Measurements from ENCODE around the gene BAHCC1.

The BAHCC1 gene

DNA sequence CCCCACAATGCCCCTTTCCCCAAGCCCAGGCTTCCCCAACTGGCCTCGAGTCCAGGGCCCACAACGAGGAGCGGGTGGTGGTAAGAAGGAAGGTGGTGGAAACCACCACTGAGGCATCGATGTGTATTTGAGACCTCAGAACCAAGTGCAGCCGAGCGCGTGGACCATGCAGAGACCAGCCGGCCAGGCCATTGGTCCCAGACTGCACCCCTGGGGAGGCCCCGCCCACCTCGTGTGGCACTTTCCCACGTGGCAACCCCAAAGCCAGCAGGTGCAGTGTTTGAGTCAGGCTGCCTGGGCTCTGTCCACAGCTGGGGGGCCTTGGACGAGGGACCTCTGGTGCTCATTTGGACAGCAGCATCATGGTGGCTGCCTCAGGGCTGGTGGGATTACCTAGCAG lies 28.1 kb upstream of the BAHCC1 start:
- no peak for DNase-seq

DNA sequence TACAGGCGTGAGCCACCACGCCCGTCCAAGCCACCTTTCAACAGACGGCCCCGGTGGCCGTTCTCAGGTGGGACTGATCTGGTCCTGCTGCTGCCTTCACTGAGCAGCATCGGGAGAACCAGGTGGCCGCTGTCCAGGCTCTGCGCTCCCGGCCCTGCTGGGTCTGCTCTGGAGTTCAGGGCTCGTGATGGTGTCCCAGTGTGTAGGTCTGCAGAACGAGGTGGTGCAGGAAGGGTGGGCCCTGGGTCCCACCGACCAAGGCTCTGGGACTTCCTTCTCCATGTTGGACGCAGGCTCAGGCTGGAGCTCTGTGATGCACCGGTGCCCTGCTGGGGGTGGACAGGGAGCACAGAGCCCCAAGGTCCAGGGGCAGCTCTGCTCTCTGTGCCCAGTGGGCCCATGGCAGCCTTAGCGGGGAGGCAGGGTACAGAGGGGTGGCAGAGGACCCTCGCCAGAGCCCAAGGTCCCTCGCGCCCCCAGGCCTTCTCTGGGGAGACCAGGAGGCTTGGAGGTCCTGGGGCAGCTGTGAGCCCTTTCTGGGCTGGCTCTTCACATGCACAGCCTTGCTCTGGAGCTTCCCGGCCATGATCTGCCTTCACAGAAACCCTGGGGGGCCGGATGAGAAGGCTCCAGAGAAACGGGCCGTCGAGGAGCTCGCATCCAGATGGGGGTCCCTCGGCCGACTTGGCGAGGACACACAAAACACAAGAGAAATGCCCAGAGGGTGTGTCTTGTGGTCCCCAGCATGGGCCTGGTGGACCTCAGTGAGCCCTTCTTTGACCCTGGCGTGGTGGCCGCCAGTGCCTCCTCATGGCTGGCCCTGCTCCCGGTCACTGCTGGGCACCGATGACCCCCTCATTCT lies 26.9 kb upstream of the BAHCC1 start:
- no peak for DNase-seq

DNA sequence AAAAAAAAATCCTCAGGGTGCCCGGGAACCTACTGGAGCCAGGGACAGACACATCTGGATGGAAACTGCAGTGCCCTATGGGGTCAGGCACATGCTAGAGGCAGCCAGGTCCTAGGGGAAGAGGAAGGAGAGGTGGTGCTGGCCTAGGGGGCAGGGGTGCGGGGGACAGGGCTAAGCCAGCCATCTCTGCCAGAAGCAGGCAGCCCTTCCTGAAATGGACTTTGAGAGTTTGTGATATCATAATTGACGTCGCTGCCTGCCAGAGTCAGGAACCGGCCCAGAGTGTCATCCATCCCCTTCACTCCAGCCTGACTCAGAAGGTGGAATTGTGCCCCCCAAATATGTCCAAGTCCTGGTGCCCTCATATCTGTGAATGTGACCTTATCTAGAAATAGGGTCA lies 25.0 kb upstream of the BAHCC1 start:
- DNase-seq: no peak

DNA sequence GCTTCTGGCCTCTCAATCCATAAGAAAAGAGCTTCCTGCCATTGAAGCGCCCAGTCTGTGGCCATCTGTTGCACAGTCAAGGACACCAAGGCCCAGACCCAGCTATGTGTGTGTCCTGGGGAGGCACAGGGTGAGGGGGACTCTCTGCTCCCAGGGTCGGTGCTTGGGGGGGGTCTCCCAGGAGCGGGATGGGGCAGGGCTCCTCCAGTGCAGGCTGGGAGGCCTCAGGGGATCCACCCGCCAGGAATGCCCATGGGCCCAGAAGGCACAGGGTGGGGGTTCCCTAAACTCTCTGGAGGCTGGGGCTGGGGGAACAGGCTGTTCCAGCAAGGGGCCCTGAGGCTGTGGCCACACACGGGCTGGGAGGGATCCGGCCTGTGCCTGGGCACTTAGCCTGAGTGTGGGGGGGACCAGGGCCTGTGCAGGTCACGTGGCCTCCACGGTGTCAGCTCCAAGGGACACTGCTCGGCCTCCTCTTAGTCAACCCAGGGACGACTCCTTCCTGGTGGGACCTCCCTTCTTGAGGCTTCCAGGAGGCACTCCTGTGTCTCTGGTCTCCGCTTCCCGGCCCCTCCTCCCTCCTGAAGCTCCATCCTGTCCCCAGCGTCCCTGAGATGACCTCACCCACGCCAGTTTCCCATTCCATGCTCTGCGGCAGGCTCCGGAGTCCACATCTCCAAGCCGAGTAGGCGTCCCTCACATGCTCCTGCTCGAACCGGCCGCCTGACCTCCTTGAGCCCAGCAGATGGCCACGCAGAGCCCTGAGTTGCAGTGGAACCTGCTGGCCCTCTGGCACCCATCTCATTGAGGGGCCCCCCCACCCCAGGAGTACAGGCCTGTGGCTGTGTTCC lies 23.1 kb upstream of the BAHCC1 start:
- DNase-seq: no peak

DNA sequence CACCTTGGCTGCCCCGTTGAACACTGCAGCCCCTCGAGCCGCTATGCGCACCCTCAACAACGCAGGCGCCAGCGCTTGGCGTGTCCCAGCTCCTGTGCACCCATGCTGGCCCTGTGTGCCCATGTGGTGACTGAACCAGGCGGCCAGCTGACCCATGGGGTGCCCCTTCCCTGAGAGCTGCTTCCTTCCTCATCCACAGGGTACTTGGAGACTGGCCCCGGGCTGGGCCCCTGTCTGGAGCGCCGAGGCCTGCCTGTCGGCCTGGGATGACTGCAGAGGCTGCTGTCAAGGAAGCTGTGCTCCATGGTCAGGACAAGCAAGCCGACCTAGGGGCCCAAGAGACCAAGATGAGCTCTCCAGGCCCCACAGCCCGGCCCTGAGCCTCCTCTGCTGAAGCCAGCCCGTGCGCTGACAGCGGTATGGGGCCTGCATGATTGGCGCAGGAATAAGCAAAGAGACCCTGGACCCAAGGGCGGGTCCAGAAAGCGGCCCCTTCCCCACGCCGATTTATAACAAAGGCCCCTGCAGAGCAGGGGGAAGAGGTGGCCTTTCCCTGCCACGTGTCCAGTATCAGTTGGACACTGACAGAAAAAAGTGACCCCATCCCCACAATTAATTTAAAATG lies 21.6 kb upstream of the BAHCC1 start:
- DNase-seq: no peak

DNA sequence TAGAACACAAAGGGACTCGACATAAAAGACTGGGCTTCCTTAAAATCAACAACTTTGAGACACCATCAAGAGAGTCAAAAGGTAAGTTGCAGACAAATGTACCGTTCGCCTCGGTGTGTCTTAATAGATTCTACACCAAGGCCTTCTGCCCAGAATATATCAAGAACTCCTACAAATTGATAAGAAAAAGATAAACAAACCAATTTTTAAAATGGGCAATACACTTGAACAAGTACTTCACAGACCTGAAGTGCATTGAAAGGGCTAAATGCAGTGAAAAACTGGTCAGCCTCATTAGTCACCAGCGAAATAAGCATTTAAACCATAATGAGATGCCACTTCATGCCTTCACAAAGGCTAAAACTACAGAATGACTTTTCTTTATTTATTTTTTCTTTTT lies 20.4 kb upstream of the BAHCC1 start:
- DNase-seq: no peak

DNA sequence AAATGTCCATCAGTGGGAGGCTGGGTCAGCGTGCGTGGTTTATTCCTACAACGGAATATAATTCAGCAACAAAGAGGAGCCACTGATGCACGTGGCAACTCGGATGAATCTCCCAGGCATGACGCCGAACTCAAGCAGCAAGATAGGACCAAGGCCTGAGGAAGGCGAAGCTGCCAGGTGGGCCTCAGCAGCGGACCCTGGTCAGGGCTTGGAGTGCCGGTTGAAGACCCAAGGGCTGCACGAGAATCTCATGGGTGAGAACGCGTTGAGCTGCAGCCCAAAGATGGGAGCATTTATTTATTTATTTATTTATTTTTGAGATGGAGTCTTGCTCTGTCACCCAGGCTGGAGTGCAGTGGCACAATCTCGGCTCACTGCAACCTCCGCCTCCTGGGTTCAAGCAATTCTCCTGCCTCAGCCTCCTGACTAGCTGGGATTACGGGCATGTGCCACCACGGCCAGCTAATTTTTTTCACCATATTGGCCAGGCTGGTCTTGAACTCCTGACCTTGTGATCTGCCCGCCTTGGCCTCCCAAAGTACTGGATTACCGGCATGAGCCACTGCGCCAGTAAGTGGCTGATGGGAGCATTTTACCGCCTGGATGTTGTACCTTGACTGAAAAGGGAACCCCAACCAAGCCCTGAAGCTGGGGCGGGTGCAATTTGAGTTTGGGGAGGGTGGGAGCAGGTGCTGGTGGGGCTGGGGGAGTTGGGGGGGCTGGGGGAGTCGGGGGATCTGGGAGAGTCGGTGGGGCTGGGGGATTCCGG lies 18.1 kb upstream of the BAHCC1 start:
- no peak for DNase-seq

DNA sequence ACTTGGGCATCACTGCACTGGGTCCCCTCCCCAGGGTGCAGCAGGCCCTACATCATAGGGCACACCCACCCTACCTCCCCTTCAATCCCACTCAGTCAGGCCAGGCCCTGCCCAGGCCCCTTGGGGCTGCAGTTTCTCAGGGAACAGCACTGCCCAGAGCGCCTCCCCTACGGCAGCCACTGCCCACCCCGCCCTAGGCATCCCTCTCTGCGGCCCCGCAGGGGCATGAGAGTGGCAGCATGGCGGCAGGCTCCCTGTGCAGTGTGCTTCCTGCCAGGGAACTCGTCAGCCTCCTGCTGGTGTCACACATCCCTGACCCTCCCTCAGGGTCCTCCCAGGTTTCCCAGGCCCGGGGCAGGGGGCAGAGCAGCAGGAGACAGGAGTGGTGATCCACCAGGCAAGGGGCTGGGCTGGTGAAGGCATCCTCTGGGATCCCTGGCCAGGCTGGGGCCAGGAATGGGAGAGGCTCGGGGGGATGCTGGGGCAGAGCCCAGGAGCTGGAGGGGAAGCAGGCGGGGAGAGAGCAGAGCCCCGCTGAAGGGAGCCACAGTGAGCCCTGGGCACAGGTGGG lies 16.2 kb upstream of the BAHCC1 start:
- no peak for DNase-seq

DNA sequence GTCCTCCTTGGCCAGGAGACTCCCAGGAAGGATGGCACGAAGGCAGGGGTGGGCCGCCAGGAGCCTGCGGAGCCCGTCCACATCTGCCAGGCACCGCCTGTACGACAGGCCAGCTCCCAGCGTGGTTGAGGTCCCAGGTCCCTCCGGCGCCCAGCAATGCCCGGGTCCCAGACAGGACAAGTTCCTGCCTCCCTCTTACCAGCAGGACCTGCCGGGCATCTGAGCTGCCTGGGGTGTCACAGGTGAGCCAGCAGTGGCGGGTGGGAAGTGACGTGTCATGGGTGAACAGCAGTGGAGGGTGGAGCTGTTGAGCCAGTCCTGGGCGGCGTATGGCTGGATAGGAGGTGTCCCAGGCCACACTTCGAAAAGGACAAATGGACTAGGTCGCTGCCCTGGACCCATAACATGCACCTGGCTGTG lies 15.7 kb upstream of the BAHCC1 start:
- no peak for DNase-seq

DNA sequence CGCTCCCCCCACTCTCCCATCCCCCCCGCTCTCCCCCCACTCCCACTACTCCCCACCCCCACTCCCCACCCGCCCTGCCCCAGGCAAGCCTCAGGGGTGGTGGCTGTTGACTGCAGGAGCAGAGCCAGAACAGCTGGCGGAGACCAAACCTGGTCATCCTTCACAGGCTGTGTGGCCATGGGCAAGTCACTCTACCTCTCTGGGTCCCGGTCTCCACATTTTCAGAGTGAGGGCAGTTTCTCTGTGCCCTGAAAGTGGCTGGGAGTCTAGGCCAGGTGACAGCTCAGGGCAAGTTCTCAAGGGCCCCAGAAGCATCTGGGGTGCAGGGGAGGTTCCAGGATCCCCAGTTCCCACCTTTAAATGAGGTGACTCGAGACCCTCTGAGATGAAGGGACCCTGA lies 15.1 kb upstream of the BAHCC1 start:
- DNase-seq: no peak

DNA sequence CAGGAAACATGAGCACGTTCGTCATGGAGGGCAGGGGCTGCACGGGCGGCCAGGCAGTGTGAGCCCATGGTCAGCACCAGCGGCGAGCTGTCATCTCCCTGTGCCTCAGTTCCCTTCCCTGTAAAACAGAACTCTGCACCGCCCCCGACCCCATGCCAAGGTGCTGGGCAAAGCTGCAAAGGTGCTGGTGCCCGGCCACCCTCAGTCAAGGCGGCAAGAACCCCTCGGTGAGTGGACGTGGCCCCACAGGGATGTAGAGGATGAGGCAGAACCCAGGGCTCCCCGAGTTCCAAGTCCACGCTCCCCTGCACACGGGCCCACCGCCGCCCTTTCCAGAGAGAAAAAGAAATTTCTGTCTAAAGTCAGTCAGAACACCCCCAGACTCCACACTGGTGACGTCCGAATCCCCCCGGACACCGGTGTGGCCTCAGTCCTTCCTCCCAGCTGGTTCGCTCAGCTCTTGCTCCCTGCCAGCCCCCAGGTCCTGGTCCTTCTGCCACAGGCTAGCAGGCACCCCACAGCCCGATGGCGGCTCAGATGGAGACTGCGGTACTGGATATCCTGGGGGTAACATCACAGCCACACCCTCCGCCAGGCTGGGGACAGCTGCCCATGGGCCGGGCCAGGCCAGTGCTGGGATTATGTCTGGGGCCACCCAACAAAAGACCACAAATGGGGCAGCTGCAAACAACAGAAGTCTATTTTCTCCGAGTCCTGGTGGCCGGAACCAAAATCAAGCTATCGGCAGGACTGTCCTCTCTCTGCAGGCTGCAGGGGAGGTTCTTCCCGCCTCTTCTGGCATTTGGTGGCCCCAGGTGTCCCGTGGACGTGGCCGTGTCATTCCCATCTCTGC lies 14.4 kb upstream of the BAHCC1 start:
- no peak for DNase-seq

DNA sequence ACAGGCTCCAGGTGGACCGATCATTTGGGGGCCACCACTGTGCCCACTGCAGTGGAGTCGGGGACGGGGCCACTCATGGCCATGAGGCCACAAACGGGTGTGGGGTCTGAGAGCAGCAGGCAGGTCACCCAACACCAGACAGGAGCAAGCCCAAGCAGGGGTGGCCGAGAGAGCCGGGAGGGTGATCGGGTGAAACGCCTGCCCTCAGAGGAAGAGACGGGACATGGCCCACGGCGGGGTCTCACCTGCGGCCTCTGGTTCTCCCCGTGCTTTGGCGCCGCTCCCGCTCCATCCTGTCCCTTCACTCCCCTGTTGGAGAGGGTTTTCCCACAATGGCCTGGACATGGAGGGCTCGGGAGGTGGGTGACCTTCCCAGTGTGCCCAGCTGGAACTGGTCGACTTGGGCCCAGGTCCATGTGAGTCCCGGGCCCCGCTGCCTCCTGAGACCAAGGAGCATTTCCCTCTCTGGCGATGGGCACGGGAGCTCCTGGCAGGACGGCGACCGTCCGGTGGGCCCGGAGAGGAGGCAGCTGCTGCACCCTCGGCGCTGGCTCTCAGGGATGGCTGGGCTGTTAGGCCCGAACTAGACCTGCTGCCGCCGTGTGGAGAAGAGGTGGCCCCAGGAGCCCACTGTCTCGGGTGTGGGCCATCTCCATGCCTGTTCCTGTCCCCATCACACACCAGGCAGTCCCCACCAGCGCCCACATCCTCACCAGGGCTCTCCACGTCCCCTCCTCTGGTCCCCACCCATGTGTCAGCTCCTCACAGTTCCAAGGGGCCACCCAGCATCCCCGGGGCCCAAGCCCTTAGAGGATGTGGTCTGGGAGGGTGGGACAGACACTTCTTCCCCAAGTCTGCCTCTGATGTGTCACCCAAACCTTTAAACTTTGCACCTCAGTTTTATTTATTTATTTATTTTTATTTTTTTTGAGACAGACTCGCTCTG lies 13.4 kb upstream of the BAHCC1 start:
- no peak for DNase-seq

DNA sequence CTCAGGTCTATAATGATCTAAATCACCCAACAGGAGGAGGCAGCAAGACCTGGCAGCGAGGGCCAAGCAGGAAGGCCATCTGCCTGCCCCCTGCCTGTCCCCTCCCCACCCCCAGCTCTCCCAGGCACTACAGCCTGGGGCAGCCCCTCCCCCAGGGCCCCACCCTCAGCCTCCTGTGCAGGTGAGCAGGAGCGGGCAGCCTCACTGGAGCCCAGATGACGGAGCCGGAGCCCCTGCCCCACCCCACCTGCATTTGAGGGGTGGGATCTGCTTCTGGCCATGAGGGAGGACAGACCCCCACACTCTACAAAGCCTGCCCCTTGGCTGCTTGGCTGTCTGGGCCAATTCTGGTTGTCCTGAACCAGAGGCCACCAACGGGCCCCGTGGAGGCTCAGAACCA lies 12.4 kb upstream of the BAHCC1 start:
- DNase-seq: no peak

DNA sequence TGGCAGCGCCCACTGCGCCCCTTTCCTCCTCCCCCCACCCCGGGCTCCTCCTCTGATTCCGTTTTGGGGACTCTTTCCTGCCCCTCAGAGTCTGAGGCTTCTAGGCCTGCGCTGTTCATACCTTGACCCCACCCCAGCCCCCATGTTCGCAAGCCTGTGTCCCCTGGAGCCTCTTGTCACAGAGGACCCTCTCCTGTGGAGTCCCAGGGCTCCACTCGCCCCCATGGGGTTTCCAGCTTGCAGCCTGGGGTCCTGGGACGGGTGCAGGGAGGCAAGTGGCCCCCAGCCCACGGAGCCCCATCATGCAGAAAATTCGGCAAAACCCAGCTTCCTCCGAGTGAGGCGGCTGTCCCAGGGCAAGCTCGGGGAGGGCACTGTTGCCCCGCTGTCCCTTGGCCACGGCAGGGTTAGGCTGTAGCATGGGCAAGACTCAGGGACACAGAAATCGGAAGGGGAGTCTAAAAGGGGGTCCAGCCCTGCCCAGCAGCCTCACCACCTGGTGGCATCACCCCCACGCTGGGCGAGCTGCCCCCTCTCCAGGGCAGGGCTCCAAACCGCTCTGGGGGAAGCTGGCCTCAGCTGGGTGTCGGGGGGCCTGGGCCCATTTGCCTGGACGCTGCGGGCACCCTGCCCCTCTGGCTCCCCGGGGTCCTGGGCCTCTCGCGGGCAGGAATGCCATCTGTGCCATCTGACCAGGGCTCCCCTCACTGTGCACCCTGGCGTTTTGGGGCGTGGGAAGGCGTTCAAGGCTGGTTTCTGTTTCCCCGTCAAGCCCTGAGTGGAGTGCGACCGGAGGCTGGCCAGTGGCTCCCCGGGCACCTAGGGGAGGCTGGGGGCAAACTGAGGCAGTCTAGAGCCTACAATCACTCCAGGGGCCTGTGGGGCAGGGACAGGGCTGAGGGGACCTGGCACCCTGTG lies 11.5 kb upstream of the BAHCC1 start:
- DNase-seq: no peak

DNA sequence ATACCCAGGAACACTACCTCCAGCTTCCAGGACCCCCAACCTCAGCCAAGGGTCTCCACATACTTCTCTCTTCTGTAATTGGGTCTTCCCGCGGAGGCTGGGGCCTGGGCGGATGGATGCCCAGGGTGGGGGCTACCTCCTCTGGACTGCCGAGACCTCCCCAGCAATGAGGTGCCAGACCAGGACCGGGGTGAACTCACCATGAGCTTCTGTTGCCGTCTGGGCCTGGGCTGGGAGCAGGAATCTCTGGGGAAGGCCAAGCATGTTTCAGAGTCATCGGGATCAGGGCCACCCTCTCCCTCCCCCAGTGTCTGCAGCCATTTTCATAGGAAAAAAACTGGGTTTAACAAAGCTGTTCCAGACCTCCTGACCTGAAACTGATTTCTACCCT lies 10.3 kb upstream of the BAHCC1 start:
- DNase-seq: no peak

DNA sequence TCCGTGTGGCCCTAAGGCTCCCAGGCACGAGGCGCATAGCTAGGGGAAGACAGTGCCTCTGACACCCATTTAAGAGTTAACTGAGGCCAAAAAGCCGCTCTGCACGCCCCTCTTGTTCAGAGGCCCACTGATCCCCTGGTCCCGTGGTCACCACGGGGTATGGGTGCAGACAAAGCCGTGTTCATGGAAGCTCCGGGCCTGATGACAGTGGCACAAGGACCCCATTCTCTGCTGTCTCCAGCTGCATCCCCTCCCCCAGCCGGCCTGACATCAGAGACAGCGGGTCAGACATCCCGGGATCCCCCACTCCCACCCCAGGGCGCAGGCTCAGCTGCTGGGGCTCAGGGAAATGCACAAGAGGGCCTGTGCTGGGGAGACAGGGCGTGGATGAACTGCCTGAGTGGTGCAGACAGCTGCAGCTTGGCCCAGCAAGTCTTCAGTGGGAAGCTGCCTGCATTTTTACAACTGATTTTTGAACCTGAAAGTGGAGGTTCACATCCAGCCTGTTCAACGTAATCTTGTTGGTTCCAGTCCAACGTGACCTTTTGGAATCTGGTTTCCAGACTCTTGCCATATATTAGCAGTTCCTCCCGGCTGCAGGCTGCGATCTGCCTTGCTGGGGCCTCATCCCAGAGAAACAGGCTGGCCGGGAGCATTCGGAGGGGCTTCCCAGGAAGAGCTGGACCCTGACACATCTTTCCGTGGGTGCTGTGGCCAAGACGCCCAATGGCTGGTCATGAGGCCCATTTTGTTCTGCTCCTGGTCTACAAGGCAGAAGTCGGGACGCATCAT lies 9.7 kb upstream of the BAHCC1 start:
- DNase-seq: no peak

DNA sequence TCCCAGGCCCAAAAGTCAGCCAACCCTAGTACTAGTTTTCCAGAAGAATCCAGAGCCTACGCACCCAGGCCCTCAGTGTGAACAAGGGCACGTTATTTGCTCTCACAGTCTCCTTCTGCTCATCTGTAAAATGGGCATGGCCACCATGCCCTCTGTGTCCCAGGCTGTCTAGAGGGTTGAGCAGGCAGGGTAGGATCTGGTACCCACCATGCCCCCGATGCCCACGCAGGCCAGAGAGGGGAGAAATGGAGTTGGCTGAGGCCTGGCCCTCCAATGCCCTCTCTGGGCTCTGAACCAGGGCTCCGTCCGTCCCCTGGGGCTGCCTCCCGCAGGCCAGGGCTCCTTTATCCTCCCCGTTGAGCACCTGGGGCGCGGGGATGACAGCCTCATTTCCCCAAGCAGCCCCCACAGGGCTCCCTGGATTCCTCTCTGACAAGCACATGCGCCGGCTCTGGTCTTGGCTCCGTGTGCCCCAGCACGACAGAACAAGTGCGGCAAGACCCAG lies 9.1 kb upstream of the BAHCC1 start:
- DNase-seq: no peak

DNA sequence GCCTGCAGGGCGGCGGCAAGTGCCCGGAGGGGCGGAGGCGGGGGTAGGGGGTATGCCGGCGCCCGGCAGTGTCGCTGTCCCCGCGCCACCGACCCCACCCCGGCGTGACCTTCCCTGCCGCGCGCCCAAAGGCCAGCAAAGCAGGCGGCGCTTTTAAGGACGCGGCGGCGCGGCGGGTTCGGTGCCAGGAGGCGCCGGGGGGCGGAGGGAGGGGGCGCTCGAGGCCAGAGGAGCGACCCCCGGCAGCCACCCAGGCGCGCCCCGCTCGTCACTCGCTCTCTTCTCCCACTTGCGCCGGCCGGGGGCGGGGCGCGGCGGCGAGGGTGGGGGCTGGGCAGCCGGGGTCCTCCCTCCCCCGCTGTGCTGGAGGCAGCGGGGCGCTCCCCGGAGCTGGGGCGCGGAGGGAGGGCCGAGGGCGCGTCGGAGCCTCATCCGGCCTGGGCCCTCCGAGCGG lies 8.6 kb upstream of the BAHCC1 start:
- no peak for DNase-seq

Measured in central memory CD4-positive, alpha-beta T cell (primary cell).